CD4-positive, alpha-beta memory T cell (primary cell): ENCODE measurements around the gene TK2. TPM values are rescaled to one million over a fixed set of nuclear protein-coding genes. Genes with fewer than 3 reads are reported as not detected.
"Not testable (repeated sequence)": the region's sequence is repeated elsewhere in the genome, so short reads cannot be mapped to it uniquely, and the experiment has no call there.

ENCODE experiments used
- CTCF ChIA-PET: fragments of 350-600 bp; sonication (Branson Sonifier 250); formaldehyde crosslinking; loops from one replicate; lab custom pipeline; 2021; ENCODE audit warnings: inconsistent platforms; ENCODE audit not compliant: partially characterized antibody; lab: Charles Lee
- POLR2A ChIA-PET: fragments of 350-600 bp; sonication (Branson Sonifier 250); formaldehyde crosslinking; loops from one replicate; lab custom pipeline; 2021; ENCODE audit not compliant: partially characterized antibody; lab: Charles Lee
- DNase-seq, 5 donors: peaks; one replicate each; pipeline versions ENCODE4 v3.0.0 to v3.0.0-alpha.2; 2020 to 2022; ENCODE audit warnings: mixed read lengths in 1 of 5
- H3K27ac ChIP-seq: one replicate; pipeline ENCODE4 v1.7.0; 2013; ENCODE audit warnings: low read depth, low read length
- H3K27me3 ChIP-seq: 2 replicates; pipeline ENCODE4 v1.7.0; 2013; ENCODE audit warnings: mild to moderate bottlenecking, low read length, moderate library complexity; ENCODE audit not compliant: insufficient read depth
- H3K36me3 ChIP-seq: 2 replicates; pipeline ENCODE4 v1.7.0; 2013; ENCODE audit warnings: mild to moderate bottlenecking, low read length, moderate library complexity; ENCODE audit not compliant: insufficient read depth
- H3K4me1 ChIP-seq: 2 replicates; pipeline ENCODE4 v1.7.0; 2013; ENCODE audit warnings: mild to moderate bottlenecking, low read length, moderate library complexity; ENCODE audit not compliant: insufficient read depth
- H3K4me3 ChIP-seq, 2 donors: one replicate each; pipeline ENCODE4 v1.7.0; 2013; ENCODE audit warnings: low read length in 2 of 2, mild to moderate bottlenecking in 1 of 2
- H3K9me3 ChIP-seq, 2 donors: one replicate each; pipeline ENCODE4 v1.7.0; 2013; ENCODE audit warnings: low read length in 2 of 2, control low read depth in 1 of 2; ENCODE audit not compliant: control insufficient read depth in 1 of 2
- H3K27ac Mint-ChIP-seq, 7 donors: one replicate each; pipeline ENCODE4 v1.8.0; 2020 to 2021; ENCODE audit warnings: mixed read lengths in 7 of 7, mild to moderate bottlenecking in 6 of 7, inconsistent platforms in 3 of 7, moderate library complexity in 3 of 7
- H3K27me3 Mint-ChIP-seq, 2 donors: one replicate each; pipeline ENCODE4 v1.8.0; 2020 to 2021; ENCODE audit warnings: mixed read lengths in 2 of 2
- H3K36me3 Mint-ChIP-seq, 2 donors: one replicate each; pipeline ENCODE4 v1.8.0; 2020 to 2021; ENCODE audit warnings: mixed read lengths in 2 of 2, inconsistent platforms in 1 of 2, mild to moderate bottlenecking in 1 of 2
- H3K4me1 Mint-ChIP-seq, 4 donors: one replicate each; pipeline ENCODE4 v1.8.0; 2020 to 2021; ENCODE audit warnings: mixed read lengths in 4 of 4, mild to moderate bottlenecking in 1 of 4
- H3K4me3 Mint-ChIP-seq, 8 donors: one replicate each; pipeline ENCODE4 v1.8.0; 2020 to 2021; ENCODE audit warnings: mixed read lengths in 8 of 8, mild to moderate bottlenecking in 7 of 8, moderate library complexity in 6 of 8, inconsistent platforms in 3 of 8
- H3K9me3 Mint-ChIP-seq, 8 donors: one replicate each; pipeline ENCODE4 v1.8.0; 2020 to 2021; ENCODE audit warnings: mixed read lengths in 8 of 8, mild to moderate bottlenecking in 5 of 8, inconsistent platforms in 3 of 8, moderate library complexity in 1 of 8
- intact Hi-C: fragments of 100-400 bp; cut with micrococcal nuclease; formaldehyde crosslinking; loops from one replicate; pipeline ENCODE4 v1.15.1; 2023
- polyA plus RNA-seq, 2 donors: library from polyadenylated mRNA; unstranded; fragments of 300-500 nt; fragmentation: Illumina TruSeq; gene quantifications; one replicate each; pipeline ENCODE4 v1.2.3, GENCODE V29; 2021
- total RNA-seq, 2 experiments: library from RNA; stranded (reverse); gene quantifications; one replicate each; pipeline ENCODE4 v1.2.3, GENCODE V29; 2021

Gene TK2
- total and polyA plus RNA-seq, 4 experiments from 2014 or later, result 3.9 to 10.2 (median 7.4) TPM

DNA sequence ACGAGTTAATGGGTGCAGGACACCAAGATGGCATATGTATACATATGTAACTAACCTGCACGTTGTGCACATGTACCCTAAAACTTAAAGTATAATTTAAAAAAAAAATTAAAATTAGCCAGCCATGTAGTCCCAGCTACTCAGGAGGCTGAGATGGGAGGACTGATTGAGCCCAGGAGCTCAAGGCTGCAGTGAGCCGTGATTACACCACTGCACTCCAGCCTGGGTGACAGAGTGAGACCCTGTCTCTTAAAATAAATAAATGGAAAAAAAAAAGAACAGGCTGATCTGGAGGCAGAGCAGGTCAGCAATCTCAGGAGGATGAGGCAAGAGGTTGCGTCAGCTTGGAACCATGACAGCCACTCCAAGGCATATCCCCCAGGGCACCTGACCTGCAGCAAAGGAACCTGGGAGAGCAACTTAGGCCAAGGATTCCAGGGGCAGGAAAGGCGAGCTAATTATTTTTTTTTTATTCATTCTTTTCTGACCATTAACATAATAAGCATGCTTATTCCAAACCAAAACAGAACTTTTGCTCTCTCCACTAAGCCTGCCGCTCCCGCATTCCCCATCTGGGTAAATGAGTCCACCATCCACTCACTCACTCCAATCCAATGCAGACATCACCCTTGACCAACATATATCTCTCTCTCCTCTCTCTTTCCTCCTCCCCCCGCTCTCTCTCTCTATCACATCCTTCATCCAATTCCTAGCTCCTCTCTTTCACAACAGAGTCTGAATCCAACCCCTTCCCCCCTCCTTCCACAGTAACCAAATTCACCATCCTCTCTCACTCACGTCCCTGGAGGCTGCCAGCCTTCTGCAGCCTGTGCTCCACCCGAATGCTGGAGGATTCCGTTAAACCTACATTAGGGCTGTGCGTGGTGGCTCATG lies 47.7 kb downstream of the TK2 start:
- intact Hi-C loops, result no loop called here
- H3K4me3 Mint-ChIP-seq, result no peak overlapping the region
- CTCF ChIA-PET, result interaction anchor here (0.9 kb wide), 1 partner anchor 230 kb away, joined by 3 read pairs; no protein-coding TSS in a partner anchor

DNA sequence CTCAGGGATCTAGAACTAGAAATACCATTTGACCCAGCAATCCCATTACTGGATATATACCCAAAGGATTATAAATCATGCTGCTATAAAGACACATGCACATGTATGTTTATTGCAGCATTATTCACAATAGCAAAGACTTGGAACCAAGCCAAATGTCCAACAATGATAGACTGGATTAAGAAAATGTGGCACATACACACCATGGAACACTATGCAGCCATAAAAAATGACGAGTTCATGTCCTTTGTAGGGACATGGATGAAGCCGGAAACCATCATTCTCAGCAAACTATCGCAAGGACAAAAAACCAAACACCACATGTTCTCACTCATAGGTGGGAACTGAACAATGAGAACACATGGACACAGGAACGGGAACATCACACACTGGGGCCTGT lies 48.4 kb downstream of the TK2 start:
- H3K36me3 Mint-ChIP-seq, H3K4me3 Mint-ChIP-seq, H3K27me3 Mint-ChIP-seq, H3K27ac Mint-ChIP-seq, CTCF ChIA-PET, intact Hi-C loops, POLR2A ChIA-PET, H3K4me3 ChIP-seq, H3K27ac ChIP-seq, H3K9me3 ChIP-seq, H3K4me1 ChIP-seq, H3K4me1 Mint-ChIP-seq, H3K9me3 Mint-ChIP-seq, H3K27me3 ChIP-seq, H3K36me3 ChIP-seq, DNase-seq: not testable (repeated sequence)

More for the DNA sequence above, 47.7 kb downstream of the TK2 start:
- H3K9me3 Mint-ChIP-seq, result no peaks in the 10 kb centered on the region
- POLR2A ChIA-PET, result no interaction called here
- Histone ChIP-seq H3K36me3 (no peaks in the 10 kb centered on the region), H3K4me3 (no peak overlapping the region), H3K27ac (no peak overlapping the region), H3K4me1 (no peaks in the 10 kb centered on the region), H3K9me3 (no peaks in the 10 kb centered on the region), H3K27me3 (no peaks in the 10 kb centered on the region)
- H3K4me1 Mint-ChIP-seq, result peaks cover 0 to 3% (median 1%) of the 10 kb centered on the region in 4 donors
- H3K27me3 Mint-ChIP-seq, result no peaks in the 10 kb centered on the region
- no peaks in the 10 kb centered on the region for H3K36me3 Mint-ChIP-seq
- H3K27ac Mint-ChIP-seq, result no peak overlapping the region
- DNase-seq, result no peak

GRCh38 chr16:66497921-66498320 lies 52.0 kb downstream of the TK2 start:
- H3K27me3 ChIP-seq, H3K27me3 Mint-ChIP-seq, POLR2A ChIA-PET, H3K36me3 ChIP-seq, H3K36me3 Mint-ChIP-seq, H3K4me3 Mint-ChIP-seq, H3K9me3 ChIP-seq, H3K4me1 Mint-ChIP-seq, H3K4me1 ChIP-seq, DNase-seq, CTCF ChIA-PET, intact Hi-C loops, H3K9me3 Mint-ChIP-seq, H3K27ac ChIP-seq, H3K27ac Mint-ChIP-seq, H3K4me3 ChIP-seq: not testable (repeated sequence)

DNA sequence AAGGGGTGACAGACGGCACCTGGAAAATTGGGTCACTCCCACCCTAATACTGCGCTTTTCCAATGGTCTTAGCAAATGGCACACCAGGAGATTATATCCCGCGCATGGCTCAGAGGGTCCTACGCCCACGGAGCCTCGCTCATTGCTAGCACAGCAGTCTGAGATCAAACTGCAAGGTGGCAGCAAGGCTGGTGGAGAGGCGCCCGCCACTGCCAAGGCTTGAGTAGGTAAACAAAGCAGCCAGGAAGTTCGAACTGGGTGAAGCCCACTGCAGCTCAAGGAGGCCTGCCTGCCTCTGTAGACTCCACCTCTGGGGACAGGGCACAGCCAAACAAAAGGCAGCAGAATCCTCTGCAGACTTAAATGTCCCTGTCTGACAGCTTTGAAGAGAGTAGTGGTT lies 53.7 kb downstream of the TK2 start:
- H3K27me3 ChIP-seq, H3K4me1 Mint-ChIP-seq, POLR2A ChIA-PET, H3K4me3 Mint-ChIP-seq, H3K27ac Mint-ChIP-seq, DNase-seq, H3K27ac ChIP-seq, intact Hi-C loops, H3K9me3 Mint-ChIP-seq, H3K9me3 ChIP-seq, H3K36me3 Mint-ChIP-seq, H3K36me3 ChIP-seq, H3K4me3 ChIP-seq, H3K27me3 Mint-ChIP-seq, H3K4me1 ChIP-seq, CTCF ChIA-PET: not testable (repeated sequence)

- no peaks in the 10 kb centered on the region for H3K9me3 Mint-ChIP-seq
- POLR2A ChIA-PET, result no interaction called here
Observed at GRCh38 chr16:66495440-66495839, 54.5 kb downstream of the TK2 start.

GRCh38 chr16:66494916-66495315 lies 55.0 kb downstream of the TK2 start:
- Mint-ChIP-seq H3K9me3 (no peaks in the 10 kb centered on the region), H3K36me3 (no peaks in the 10 kb centered on the region), H3K27me3 (peaks cover 0 to 2% of the 10 kb centered on the region in 2 donors), H3K27ac (no peak overlapping the region), H3K4me3 (no peak overlapping the region), H3K4me1 (no peaks in the 10 kb centered on the region)
- no peak for DNase-seq
- Histone ChIP-seq H3K4me3 (no peak overlapping the region), H3K36me3 (no peaks in the 10 kb centered on the region), H3K4me1 (no peaks in the 10 kb centered on the region), H3K9me3 (no peaks in the 10 kb centered on the region), H3K27me3 (no peaks in the 10 kb centered on the region), H3K27ac (no peak overlapping the region)
- ChIA-PET POLR2A (no interaction called here), CTCF (no interaction called here)
- intact Hi-C loops, result no loop called here

More at GRCh38 chr16:66495440-66495839, 54.5 kb downstream of the TK2 start:
- Mint-ChIP-seq H3K27me3 (peaks cover 0 to 2% of the 10 kb centered on the region in 2 donors), H3K27ac (peak overlapping the region in 2 of 7 donors; percentile 34 to 83), H3K36me3 (no peaks in the 10 kb centered on the region), H3K4me1 (no peaks in the 10 kb centered on the region), H3K4me3 (no peak overlapping the region)
- Histone ChIP-seq H3K4me3 (no peak overlapping the region), H3K4me1 (no peaks in the 10 kb centered on the region), H3K36me3 (no peaks in the 10 kb centered on the region), H3K9me3 (no peaks in the 10 kb centered on the region), H3K27ac (no peak overlapping the region), H3K27me3 (no peaks in the 10 kb centered on the region)
- CTCF ChIA-PET, result no interaction called here
- intact Hi-C loops, result no loop called here
- no peak for DNase-seq

DNA sequence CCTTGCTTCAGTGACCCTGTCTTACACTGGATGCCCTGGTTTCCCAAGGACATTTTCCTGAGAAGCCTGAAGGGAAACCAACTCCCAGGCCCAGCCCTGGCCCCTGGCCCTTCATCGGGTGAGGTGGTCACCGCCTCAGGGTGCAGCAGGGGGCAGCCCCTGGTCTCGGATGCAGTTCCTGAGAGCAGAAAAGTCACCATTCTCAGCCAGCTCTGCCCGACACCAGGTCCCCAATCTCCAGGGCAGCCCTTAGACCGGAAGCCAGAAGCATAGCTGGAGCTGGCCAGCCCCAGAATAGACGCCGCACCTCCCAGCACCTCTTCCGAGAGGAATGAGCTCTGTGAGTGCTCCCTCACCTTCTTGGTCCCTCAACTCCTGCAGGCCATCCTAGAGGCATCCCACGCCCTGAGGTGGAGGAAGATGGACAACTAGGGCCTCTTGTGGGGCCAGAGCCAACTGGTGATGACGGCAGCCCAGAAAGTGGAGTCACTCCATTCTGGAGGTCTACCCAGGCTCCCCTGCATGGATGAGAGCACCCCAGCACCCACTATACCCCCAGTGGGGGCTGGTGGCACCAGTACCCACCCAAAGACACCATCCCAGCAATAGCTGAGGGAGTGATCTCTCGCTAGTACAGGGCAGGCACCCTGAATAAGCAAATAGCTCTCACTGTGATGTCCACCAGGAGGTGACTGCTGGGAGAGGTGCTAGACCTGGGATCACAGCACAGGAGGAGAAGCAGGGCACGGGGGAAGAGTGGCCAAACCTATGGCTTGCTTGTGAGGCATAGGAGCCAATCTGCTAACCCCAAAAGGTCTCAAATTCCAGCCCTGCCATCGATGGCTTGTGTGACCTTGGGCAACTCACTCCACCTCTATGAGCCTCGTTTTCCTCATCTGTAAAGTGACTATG lies 56.2 kb downstream of the TK2 start:
- intact Hi-C loops, result no loop called here
- Histone ChIP-seq H3K9me3 (no peaks in the 10 kb centered on the region), H3K27me3 (no peaks in the 10 kb centered on the region), H3K27ac (no peak overlapping the region), H3K36me3 (no peaks in the 10 kb centered on the region), H3K4me1 (no peaks in the 10 kb centered on the region), H3K4me3 (no peak overlapping the region)
- ChIA-PET CTCF (no interaction called here), POLR2A (interaction anchor here (1.2 kb wide), 1 partner anchor 11 kb away, joined by 3 read pairs; no protein-coding TSS in a partner anchor)
- Mint-ChIP-seq H3K36me3 (no peaks in the 10 kb centered on the region), H3K4me3 (peak overlapping the region in 1 of 8 donors; percentile 38), H3K4me1 (no peaks in the 10 kb centered on the region), H3K27me3 (peaks cover 0 to 2% of the 10 kb centered on the region in 2 donors), H3K9me3 (no peaks in the 10 kb centered on the region), H3K27ac (peak overlapping the region in 1 of 7 donors; percentile 23)
- no peak for DNase-seq
